GM21526 (cell line): ENCODE results near the gene ITSN2.
"Not testable (repeated sequence)": the region's sequence is repeated elsewhere in the genome, so short reads cannot be mapped to it uniquely, and the experiment has no call there.

ENCODE experiments used
- ATAC-seq: cut with Tn5 transposase; IDR thresholded peaks from one replicate; pipeline ENCODE4 v1.9.1; 2021; ENCODE audit warnings: moderate library complexity; ENCODE audit not compliant: unreplicated experiment, low FRiP score

The ITSN2 gene

DNA sequence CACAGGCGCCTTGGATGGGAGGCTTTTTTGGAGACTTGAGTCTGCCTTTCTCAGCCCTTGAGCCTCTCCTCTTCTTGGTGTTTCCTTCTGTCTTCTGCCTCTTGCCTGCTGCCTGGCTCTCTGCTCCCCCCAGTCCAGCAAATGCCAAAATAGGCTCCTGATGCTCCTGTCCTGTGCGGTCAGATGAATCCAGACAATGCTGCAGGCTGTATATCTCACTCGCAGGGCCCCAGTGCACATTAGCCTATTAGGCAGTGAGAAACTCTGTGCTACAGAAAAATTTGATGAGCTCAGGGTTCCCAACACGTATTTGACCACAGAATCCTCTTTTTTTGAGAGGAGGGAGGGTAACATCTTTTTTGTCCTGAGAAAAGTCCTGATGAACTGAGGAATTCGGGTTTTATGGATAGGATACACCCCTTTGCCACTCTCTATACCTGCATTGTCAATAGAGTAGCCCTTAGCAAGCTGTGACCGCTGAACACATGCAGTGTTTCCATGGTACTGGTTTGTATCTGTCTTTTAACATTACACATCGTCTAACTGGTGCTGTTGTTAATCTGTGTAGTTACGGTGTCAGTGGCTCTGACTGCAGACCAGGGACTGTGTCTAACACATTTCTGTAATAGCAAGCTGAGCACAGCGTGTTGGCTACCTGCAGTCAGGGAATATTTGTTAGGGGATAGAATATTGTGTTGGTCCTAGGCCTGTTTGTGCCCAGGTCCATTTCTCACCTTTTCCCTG, 134.7 kb downstream of the ITSN2 start:
- no peak for ATAC-seq

DNA sequence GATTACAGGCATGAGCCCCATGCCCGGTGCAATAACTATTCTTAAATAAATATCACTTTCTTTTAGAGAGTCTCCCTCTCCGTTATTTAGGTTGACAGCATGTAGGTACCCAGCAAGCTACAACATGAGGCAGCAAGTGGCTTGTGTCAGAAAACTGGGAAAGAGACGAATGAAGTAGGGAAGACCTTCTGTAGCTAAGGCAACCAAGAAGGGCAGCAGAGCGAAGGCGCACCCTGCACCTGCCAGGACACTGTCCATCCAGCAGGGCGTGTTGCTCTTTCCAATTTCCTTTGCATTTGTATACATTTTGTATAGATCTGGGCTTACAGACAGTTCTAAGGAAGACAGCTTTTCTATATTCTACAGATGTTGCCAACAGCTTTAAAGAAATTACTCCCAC, 137.4 kb downstream of the ITSN2 start:
- no peak for ATAC-seq

DNA sequence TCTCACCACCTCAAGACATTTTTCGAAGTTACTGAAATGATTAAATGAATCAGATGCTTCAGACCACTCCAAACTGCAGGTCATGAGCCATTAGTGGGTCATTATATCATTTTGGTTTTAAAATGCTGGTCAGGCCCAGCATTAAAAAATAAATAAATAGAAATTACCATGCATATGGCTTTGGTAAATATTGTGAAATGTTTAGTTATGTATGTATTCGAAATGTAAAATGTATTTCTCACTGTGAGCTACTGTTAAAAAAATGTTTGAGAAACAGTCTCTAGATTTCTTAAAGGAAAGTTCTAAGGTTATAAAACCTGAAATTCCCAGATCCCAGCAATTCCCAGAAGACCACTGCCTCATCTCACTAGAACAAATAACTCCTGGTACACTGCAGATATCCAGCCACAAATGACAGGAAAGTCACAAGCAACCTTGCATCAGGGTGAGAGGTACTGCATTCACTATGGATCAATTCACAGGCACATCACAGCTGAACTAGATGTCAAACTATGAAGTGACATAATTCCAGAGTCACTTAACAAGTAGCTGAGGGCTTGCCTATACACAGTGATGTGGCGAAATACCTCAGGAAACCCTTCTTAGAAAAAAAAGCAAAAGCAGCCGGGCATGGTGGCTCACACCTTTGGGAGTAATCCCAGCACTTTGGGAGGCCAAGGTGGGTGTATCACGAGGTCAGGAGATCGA, 138.8 kb downstream of the ITSN2 start:
- ATAC-seq: no peak

DNA sequence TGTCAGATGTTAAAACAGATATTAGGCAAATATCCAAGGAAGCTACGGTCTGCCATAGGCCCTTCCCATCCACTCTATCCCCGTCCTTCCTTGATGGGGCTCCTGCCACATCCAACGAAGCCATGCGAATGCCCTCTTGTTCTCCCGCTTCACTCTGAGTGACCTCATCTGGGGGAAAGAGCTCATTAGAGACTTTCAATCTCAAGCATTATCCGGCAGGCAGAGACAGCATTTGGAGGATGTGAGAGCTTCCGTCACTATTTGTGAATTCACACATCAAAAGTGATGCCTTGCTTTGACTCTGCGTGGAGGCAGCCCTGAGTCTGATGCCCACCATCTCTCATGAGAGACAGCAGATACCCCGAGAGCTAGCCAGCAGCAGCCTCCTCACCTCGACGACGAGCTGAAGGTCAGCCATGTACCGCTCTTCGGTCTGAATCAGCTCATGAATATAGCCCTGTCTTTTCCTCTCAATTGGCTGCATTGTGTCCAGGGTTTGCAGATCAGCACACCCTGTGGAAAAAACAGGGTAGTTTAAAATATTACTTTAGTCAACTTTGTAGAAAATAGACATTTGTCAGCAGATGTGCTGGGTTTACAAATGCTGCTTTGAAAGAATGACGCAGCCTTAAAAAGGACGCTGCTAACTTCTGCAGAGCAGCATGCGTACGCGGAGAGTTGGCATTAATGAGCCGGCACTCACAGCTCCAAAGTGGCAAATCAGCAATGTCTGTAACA, 139.6 kb downstream of the ITSN2 start:
- no peak for ATAC-seq

DNA sequence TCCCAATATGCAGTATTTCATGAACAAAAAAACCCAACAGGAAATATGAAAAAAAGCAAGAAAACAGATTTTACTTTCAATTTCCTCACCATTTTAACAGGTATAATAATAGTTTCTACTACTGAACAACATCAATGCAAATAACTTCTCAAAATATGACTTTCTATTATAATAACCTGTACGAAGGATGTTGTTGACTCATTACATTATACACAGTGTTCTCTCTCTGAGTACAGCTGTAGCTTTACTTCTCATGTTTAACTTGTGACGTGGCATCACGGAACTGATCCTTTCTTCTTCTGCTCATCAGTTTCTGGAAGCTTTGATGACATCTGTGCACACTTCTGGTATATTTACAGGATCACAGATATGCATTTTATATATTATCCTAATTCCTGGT, 145.5 kb downstream of the ITSN2 start:
- peak; percentile 93 for ATAC-seq

DNA sequence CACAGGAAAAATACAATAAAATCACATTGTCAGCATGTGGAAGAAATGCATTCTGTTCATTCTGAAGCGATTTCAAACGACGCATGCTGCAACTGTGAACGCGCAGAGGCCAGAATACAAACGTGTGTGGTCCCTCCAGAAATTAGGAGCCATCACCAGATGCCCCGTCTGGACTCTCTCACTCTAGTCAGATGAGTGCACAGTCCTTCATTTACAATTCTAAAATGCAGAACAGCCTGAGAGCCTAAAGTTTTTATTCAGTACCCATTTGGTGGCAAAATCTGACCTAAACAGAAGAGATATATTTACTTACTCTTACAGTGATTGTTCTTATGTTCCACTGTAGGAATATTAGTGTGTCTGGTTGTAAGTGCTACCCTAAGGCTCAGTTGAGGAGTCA, 148.9 kb downstream of the ITSN2 start:
- ATAC-seq: no peak

DNA sequence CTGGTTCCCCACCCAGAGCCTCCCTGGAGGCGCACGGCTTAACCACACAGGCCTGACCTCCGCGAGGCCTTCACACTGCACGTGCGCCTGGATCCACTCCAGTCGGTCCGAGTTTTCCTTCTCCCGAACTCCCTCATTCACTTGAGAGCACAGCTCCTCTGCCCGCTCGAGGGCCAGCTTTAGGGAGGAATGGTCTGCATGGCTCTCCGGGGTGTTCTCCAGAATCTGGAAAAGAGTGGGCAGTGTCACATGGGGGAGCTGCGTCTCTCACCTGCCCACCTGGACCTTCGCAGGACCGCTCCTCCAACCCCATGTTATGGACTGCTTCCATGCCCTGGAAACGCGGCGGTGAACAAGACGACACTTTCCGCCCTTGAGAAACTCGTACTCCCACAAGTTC, 149.6 kb downstream of the ITSN2 start:
- no peak for ATAC-seq

DNA sequence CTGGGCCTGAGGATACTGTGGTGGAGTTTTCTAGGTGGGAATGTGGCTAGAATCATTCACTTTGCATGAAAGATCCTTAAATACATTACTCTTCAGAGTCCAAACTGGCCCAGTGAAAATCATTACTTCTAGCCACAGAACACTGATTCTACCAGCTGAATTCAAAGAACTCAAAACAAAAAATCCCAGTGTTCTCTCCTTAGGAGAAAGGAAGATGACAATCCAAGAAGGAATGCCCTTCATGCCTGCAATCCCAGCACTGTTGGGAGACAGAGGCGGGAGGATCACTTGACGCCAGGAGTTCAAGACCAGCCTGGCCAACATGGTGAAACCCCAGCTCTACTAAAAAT, 150.3 kb downstream of the ITSN2 start:
- no peak for ATAC-seq

DNA sequence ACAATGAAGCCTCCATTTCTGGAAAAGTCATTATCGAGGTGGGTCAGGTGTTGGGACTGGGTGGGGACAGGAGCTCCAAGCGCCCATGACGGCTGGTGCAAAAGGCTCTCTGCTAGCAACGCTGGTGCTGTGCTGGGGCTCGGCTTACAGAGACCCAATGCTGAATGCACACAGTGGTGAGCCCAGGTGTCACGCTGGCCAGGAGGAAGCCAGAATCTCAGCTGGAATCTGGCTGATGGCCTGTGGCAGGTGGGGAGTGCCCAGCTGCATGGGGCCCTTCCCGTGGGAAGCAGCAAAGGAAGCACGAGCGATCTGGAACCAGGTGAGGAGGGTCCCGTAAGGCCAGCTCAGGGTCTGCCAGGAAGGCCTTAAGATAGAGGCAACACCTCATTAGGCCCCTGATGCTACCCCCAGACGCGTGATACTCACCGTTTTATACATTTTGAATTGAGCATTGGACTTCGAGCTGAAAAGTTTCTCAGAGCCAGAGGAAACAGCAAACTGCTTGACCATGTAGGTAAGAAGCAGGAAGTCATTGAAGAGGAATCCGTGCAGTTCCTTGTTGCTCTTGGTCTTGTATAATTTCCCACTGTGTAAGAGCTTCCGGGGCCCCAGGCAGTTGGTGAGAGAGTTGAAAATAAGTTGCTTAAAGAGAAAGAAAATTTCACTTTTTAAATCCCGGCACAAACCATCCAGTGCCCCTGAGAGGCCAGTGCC, 150.8 kb downstream of the ITSN2 start:
- no peak for ATAC-seq

DNA sequence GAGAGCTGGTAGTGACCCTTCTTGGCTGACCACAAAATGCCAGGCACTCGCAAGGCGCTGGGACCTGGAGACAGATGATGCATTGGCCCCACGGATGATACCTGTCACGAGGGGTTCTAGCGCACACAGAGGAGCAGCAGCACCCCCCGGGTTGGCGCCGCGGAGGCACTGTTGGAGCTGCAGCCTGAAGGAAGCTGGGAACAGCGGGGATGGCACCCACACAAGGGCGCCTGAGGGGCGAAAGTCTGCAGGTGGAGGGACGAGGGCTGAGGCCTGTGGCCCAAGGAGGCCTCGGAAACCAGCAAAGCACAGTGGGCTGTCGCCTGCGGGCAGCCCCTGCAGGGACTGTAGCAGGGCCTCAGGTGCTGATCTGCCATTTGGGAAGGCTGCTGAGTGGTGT, 151.8 kb downstream of the ITSN2 start:
- no peak for ATAC-seq

DNA sequence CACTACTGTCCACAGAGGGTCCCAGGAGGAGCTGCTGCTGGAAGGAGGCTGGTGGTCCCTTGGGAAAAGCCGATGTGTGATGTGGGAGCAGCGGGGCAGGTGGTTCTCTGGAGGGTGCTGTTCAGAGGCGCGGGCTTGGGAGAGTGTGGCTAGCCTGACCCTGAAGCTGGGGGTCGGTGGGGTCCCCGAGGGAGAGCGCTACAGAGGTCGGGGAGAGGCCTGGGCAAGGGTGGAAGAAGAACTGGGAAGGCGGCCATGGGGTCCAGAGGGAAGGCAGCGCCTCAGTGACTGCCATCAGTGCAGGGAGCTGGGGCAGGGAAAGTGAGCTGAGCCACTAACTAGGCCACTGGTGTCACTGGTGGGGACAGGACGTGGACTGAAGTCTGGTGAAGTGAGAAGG, 153.0 kb downstream of the ITSN2 start:
- no peak for ATAC-seq

DNA sequence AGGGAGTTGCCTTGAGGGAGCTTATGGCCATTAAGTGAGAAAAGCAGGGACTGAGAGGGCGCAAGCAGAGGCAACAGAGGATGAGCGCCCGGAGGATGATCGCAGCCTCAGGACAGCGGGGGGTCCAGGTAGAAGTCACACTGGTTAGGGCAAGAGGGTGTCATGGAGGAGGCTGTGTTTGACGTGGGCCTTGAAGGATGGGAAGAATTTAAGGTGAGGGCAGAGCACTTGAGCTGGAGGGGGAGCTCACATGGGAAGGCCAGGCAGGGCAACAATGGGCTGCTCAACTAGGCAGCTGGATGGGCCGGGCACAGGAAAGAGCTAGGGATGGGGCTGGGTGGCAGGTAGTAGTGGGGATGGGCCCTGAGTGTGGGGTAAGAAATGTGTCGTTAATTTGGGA, 153.6 kb downstream of the ITSN2 start:
- ATAC-seq: no peak

DNA sequence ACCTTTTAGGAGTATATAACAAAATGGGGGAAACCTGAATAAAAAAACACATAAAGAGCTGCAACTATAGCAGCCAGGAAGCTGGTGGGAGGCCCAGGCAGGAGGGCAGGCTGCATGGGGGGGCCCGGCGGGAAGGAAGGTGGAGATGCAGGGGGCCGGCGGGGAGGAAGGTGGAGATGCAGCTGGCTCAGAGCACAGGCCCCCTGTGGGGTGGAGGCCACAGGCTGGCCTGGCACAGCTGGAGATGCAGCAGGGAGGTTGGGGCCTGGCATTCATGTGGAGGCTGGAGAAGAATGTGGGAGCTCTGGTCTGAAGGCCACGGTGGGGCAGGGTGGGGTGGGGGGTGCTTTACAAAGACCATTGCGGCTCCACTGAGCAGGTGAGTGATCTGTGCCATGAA, 154.1 kb downstream of the ITSN2 start:
- ATAC-seq: no peak

DNA sequence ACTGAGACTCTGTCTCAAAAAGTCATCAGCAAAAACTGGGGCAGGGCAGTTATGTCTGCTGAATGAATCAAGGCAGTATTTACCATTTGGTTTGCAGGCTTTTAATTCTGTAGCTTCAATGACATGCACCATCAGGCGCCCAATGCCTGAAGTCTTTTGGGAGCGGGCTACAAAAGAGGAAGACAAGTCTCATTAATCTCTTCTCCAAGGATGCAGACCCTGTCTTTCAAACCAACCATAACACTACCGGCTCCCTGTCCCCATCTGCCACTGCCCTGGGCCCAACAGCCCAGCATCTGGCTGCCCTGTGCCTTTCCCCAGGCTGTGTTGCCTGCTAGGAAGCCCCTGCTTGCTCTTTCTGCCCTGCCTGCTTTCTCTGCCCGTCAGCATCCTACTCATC, 155.2 kb downstream of the ITSN2 start:
- ATAC-seq: no peak

DNA sequence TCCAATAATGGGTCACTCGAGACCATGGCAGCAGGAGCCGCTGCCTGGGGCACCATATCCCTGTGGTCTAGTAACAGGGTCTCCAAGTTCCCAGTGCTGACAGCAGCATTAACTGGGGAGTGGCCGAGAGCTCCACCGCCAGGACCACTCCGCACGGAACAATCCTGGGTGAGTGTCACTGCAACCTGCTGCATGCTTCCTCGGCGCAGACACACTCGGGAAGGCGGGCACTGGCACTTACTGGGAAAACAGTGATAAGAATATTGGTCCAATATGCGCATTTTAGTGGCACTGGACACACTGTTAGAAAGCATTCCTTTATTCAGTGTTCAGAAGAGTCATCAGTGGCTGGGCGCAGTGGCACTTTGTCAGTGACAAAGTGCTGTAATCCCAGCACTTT, 155.8 kb downstream of the ITSN2 start:
- no peak for ATAC-seq

DNA sequence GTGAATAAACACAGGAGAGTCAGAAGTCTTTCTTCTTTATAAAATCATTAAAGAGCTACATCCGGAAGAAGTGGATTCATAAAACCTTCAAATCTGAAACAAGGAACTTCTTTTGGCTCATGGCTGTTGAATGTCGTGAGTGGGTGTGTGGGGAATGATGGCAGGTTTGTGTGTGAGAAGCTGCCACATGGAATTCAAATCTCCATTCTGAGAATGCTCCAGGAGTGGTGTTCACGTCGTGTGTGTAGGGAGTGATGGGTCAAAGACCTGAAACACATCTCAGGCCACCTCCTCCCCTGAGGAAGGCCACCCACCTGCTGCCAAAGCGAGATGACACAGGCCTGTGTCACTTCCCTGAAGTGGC, 156.6 kb downstream of the ITSN2 start:
- no peak for ATAC-seq

DNA sequence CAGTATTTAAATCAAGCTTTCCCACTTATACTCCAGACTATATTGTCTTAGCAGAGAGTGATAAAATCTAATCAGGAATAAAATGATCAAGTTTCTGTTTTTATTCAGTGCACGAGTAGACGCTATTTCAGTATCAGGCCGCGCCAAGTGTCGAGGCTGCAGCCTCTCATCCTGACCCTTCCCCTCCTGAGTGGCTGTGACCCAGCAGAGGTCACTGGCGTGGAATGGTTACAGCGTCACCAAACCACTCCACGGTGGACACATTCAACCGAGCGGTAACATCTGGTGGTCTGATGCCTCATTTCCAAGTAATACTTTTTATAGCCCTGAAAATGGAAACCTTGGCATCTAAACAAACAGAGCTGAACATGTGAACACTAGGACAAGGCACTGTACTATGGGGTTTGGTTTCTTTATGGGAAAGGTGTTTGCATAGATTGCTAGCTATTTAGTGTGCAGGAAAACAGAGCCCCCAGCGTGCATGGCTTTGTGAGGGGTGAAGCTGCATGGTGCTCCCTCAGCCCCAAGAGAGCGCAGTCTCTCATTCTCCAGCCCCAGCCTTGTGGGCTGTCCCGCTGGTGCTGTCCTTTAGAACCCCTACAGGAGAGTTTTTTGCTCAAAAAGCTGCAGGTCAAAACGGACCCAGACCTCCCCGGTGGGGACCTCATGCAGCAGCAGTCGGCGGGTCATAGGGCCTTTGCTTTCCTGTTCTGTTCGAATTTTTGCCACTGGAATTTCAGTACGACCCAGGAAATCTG, 157.1 kb downstream of the ITSN2 start:
- no peak for ATAC-seq

DNA sequence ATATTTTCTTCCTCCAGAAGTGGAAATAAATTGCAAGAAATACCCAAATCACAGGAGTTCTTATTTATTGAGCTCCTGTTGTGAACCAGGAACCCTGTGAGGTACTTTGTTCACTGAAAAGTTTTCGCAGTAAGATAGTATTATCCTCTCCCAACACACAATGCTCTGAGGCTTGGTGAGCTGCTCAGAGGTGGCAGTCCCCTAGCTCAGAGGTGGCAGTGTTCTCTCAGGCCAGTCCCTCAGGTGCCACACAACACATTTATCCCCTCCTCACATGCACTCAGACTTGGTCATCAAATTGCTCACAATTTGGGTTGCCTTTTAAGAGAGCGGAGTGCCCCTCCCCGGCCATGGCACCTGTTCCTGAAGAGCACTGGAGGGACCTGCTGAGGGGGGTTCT, 159.5 kb downstream of the ITSN2 start:
- no peak for ATAC-seq

DNA sequence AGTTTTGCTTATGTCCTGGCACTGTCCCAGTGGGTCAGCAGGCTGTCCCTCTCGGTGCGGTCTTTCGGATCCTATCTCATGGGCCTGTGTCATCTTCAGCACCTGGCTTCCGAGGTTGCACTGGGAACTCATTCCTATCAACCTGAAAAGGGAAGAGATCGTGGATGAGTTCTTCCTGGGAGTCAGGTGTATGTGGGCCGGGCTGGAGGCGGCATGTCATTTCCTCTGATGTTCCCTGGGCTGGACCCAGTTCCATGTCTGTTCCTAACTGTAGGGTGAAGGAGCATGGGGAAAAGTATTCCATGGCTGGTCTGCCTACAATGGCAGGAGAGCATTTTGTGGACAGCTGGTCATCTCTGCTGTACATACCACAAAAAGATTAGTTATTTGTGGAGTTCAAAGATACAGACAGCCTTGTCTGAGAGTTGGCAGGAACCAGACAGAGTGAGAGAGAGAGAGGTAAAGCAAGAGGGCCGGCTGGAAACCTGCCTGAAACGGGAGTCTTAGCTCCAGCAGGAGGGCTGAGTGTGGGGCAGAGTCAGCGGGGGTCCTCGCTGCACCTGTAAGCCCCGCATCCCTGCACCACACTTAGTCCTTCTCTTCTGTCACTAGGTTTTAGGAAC, 160.3 kb downstream of the ITSN2 start:
- no peak for ATAC-seq

DNA sequence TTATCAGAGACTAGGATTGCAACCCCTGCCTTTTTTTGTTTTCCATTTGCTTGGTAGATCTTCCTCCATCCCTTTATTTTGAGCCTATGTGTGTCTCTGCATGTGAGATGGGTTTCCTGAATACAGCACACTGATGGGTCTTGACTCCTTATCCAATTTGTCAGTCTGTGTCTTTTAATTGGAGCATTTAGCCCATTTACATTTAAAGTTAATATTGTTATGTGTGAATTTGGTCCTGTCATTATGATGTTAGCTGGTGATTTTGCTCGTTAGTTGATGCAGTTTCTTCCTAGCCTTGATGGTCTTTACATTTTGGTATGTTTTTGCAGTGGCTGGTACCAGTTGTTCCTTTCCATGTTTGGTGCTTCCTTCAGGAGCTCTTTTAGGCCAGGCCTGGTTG, 163.1 kb downstream of the ITSN2 start:
- ATAC-seq: not testable (repeated sequence)
